HEK293 (cell line): ENCODE measurements around the gene FKBP3.

Source experiments
- CTCF ChIP-seq: fragments of 450-650 bp; formaldehyde crosslinking; IDR thresholded peaks from 2 replicates; pipeline ENCODE4 v1.5.1; 2016; ENCODE audit warnings: missing biosample characterization, missing genetic modification characterization
- INSM2 ChIP-seq: fragments of 450-650 bp; formaldehyde crosslinking; IDR thresholded peaks from 2 replicates; pipeline ENCODE4 v1.5.1; 2016; ENCODE audit warnings: missing biosample characterization, missing genetic modification characterization
- MYNN ChIP-seq: fragments of 450-650 bp; formaldehyde crosslinking; IDR thresholded peaks from 2 replicates; pipeline ENCODE4 v1.5.1; 2016; ENCODE audit warnings: missing biosample characterization, missing genetic modification characterization, borderline replicate concordance
- YY1 ChIP-seq: fragments of 450-650 bp; formaldehyde crosslinking; IDR thresholded peaks from 2 replicates; pipeline ENCODE4 v1.5.1; 2018; ENCODE audit warnings: missing biosample characterization, missing genetic modification characterization
- ZBTB11 ChIP-seq: fragments of 450-650 bp; formaldehyde crosslinking; conservative IDR thresholded peaks from 2 replicates; pipeline ENCODE4 v1.5.1; 2016; ENCODE audit warnings: low read depth, missing biosample characterization, missing genetic modification characterization
- ZBTB20 ChIP-seq: fragments of 450-650 bp; formaldehyde crosslinking; IDR thresholded peaks from 2 replicates; pipeline ENCODE4 v1.5.1; 2016; ENCODE audit warnings: missing biosample characterization, missing genetic modification characterization
- ZFP41 ChIP-seq: fragments of 450-650 bp; formaldehyde crosslinking; IDR thresholded peaks from 2 replicates; pipeline ENCODE4 v1.5.1; 2016; ENCODE audit warnings: missing biosample characterization, missing genetic modification characterization, borderline replicate concordance
- ZNF214 ChIP-seq: fragments of 450-650 bp; formaldehyde crosslinking; IDR thresholded peaks from 2 replicates; pipeline ENCODE4 v1.5.1; 2017; ENCODE audit warnings: missing biosample characterization, mild to moderate bottlenecking, missing genetic modification characterization, borderline replicate concordance
- ZNF24 ChIP-seq: fragments of 450-650 bp; formaldehyde crosslinking; IDR thresholded peaks from 2 replicates; pipeline ENCODE4 v1.5.1; 2016; ENCODE audit warnings: missing biosample characterization, missing genetic modification characterization
- ZNF274 ChIP-seq, 2 experiments: fragments of 200-500 bp in 1 of 2; fragments of 450-650 bp in 1 of 2; sonication (Bioruptor generic) in 1 of 2; formaldehyde crosslinking in 1 of 2; IDR thresholded peaks; 2 replicates each; pipeline versions ENCODE4 v1.5.1 to v1.6.1; 2014 to 2016; ENCODE audit warnings: borderline replicate concordance in 1 of 2, inconsistent platforms in 1 of 2, low read length in 1 of 2, missing biosample characterization in 1 of 2, missing genetic modification characterization in 1 of 2
- ZNF423 ChIP-seq: fragments of 450-650 bp; formaldehyde crosslinking; IDR thresholded peaks from 2 replicates; pipeline ENCODE4 v1.5.1; 2016; ENCODE audit warnings: missing biosample characterization, missing genetic modification characterization
- ZNF514 ChIP-seq: fragments of 450-650 bp; formaldehyde crosslinking; IDR thresholded peaks from 2 replicates; pipeline ENCODE4 v1.5.1; 2016; ENCODE audit warnings: missing biosample characterization, missing genetic modification characterization
- ZNF768 ChIP-seq: fragments of 450-650 bp; formaldehyde crosslinking; IDR thresholded peaks from 2 replicates; pipeline ENCODE4 v1.5.1; 2018; ENCODE audit warnings: missing biosample characterization, mild to moderate bottlenecking, missing genetic modification characterization
- ZNF792 ChIP-seq: fragments of 450-650 bp; formaldehyde crosslinking; IDR thresholded peaks from 2 replicates; pipeline ENCODE4 v1.5.1; 2016; ENCODE audit warnings: missing biosample characterization, missing genetic modification characterization

GRCh38 chr14:45123271-45123670, 11.0 kb downstream of the FKBP3 start:
- TF ChIP-seq CTCF (no peak), YY1 (no peak), ZNF214 (no peak), ZFP41 (tag by site-specific recombination) (no peak), ZNF274 (IDR thresholded peaks at IDR 0.05; ENCODE audit: low read length) (no peak), ZNF274 (tag by site-specific recombination; IDR thresholded peaks at IDR 0.05; ENCODE audit: borderline replicate concordance) (no peak), ZBTB20 (tag by site-specific recombination) (no peak), ZBTB11 (tag by site-specific recombination) (no peak), INSM2 (tag by site-specific recombination) (no peak), ZNF792 (no peak), MYNN (tag by site-specific recombination) (no peak), ZNF423 (tag by site-specific recombination) (no peak), ZNF514 (no peak), ZNF768 (tag by site-specific recombination) (no peak), ZNF24 (no peak)
